NT2/D1 (cell line): ENCODE results near the gene OCIAD1.

Source experiments
- DNase-seq: peaks from one replicate; pipeline ENCODE4 v3.0.0-alpha.2; 2011; ENCODE audit warnings: low read depth, low spot score
- H3K27me3 ChIP-seq: 2 replicates; pipeline ENCODE4 v1.6.0; 2011; ENCODE audit warnings: mild to moderate bottlenecking; ENCODE audit not compliant: insufficient read length, insufficient read depth
- H3K36me3 ChIP-seq: 2 replicates; pipeline ENCODE4 v1.6.1; 2011; ENCODE audit warnings: mild to moderate bottlenecking, low read length, mixed read lengths; ENCODE audit not compliant: insufficient read depth, insufficient read length
- H3K4me1 ChIP-seq: 2 replicates; pipeline ENCODE4 v1.5.1; 2011; ENCODE audit not compliant: insufficient read depth, insufficient read length
- H3K4me3 ChIP-seq: 2 replicates; pipeline ENCODE4 v1.5.1; 2011; ENCODE audit warnings: low read depth; ENCODE audit not compliant: insufficient read length
- H3K9ac ChIP-seq: 2 replicates; pipeline ENCODE4 v1.6.0; 2011; ENCODE audit warnings: low read depth; ENCODE audit not compliant: insufficient read length
- H3K9me3 ChIP-seq: 2 replicates; pipeline ENCODE4 v1.5.1; 2011; ENCODE audit warnings: mild to moderate bottlenecking, low read length; ENCODE audit not compliant: insufficient read depth
- SUZ12 ChIP-seq: IDR thresholded peaks from 2 replicates; pipeline ENCODE4 v1.6.1; 2011; ENCODE audit not compliant: insufficient read length, insufficient read depth; ENCODE audit errors: extremely low read depth
- YY1 ChIP-seq: IDR thresholded peaks from 2 replicates; pipeline ENCODE4 v1.6.1; 2011; ENCODE audit not compliant: insufficient read length, insufficient read depth
- ZNF274 ChIP-seq: IDR thresholded peaks from 2 replicates; pipeline ENCODE4 v1.6.1; 2011; ENCODE audit warnings: mild to moderate bottlenecking, low read depth, low read length

The OCIAD1 gene

GRCh38 chr4:48906206-48907173, 75.6 kb downstream of the OCIAD1 start, which contains the start of gene OCIAD2:
Gene OCIAD2, minus strand, starts transcription at chr4:48906774. Its CDS starts 2,225 bp downstream, at chr4:48904549.
- Histone ChIP-seq H3K9ac (peak within 1 kb of the TSS; percentile 77), H3K9me3 (no peaks in the 10 kb centered on the region), H3K4me3 (peak within 1 kb of the TSS; percentile 59), H3K4me1 (peaks cover 5% of the 10 kb centered on the region), H3K27me3 (no peaks in the 10 kb centered on the region), H3K36me3 (peaks cover 18% of the 10 kb centered on the region)
- peak; percentile 38 for DNase-seq
- no peak for TF ChIP-seq YY1
- no peak for TF ChIP-seq ZNF274
- no peak for TF ChIP-seq SUZ12

GRCh38 chr4:48907706-48908477, 77.0 kb downstream of the OCIAD1 start:
- peaks cover 5% of the 10 kb centered on the region for H3K4me1 ChIP-seq
- TF ChIP-seq ZNF274 (no peak), YY1 (no peak), SUZ12 (no peak)
- no peak for DNase-seq
- no peaks in the 10 kb centered on the region for H3K27me3 ChIP-seq
- no peaks in the 10 kb centered on the region for H3K9me3 ChIP-seq
- no peak overlapping the region for H3K9ac ChIP-seq
- peaks cover 9% of the 10 kb centered on the region for H3K36me3 ChIP-seq
- H3K4me3 ChIP-seq = no peak overlapping the region

- H3K36me3 ChIP-seq = peaks cover 7% of the 10 kb centered on the region
- no peaks in the 10 kb centered on the region for H3K27me3 ChIP-seq
- no peak overlapping the region for H3K9ac ChIP-seq
- no peak for TF ChIP-seq YY1
- peaks cover 5% of the 10 kb centered on the region for H3K4me1 ChIP-seq
- H3K4me3 ChIP-seq = no peak overlapping the region
- H3K9me3 ChIP-seq = no peaks in the 10 kb centered on the region
- no peak for DNase-seq
These were observed 77.8 kb downstream of the OCIAD1 start for GRCh38 chr4:48908687-48909086.

- Histone ChIP-seq H3K4me1 (peaks cover 5% of the 10 kb centered on the region), H3K9ac (no peak overlapping the region), H3K27me3 (no peaks in the 10 kb centered on the region), H3K4me3 (no peak overlapping the region), H3K36me3 (no peaks in the 10 kb centered on the region), H3K9me3 (no peaks in the 10 kb centered on the region)
- DNase-seq = peak; percentile 33
- TF ChIP-seq YY1 (no peak), ZNF274 (no peak), SUZ12 (no peak)
These were observed 78.8 kb downstream of the OCIAD1 start for GRCh38 chr4:48909697-48910096.

GRCh38 chr4:48910511-48910910, 79.6 kb downstream of the OCIAD1 start:
- no peak overlapping the region for H3K4me3 ChIP-seq
- no peaks in the 10 kb centered on the region for H3K9me3 ChIP-seq
- no peak for TF ChIP-seq SUZ12
- no peak for TF ChIP-seq ZNF274
- no peak for TF ChIP-seq YY1
- no peak for DNase-seq
- no peaks in the 10 kb centered on the region for H3K36me3 ChIP-seq
- peaks cover 3% of the 10 kb centered on the region for H3K4me1 ChIP-seq
- no peaks in the 10 kb centered on the region for H3K27me3 ChIP-seq
- no peak overlapping the region for H3K9ac ChIP-seq
